Panc1 (cell line): ENCODE data around the gene PTGES3. TPM values are rescaled to one million over a fixed set of nuclear protein-coding genes. Genes with fewer than 3 reads are reported as not detected.
"Not testable (repeated sequence)": the region's sequence is repeated elsewhere in the genome, so short reads cannot be mapped to it uniquely, and the experiment has no call there.

Experiments used
- ATAC-seq: fragments of 200-7000 bp; cut with Tn5 transposase; 2 replicates; pipeline ENCODE4 v1.9.1; 2020; ENCODE audit warnings: mild to moderate bottlenecking, moderate library complexity
- BruUV-seq: library from RNA; stranded (reverse); fragments of 400-500 nt; replicated peaks from 2 replicates; lab custom pipeline; 2021; lab: Mats Ljungman, UMichigan
- CTCF ChIA-PET: fragments of 300-600 bp; sonication (Branson Sonifier 250); formaldehyde crosslinking; loops from one replicate; lab custom pipeline; 2022; ENCODE audit warnings: antibody characterized with exemption; lab: Charles Lee
- POLR2A ChIA-PET: fragments of 300-600 bp; sonication (Branson Sonifier 250); formaldehyde crosslinking; loops from one replicate; lab custom pipeline; 2022; ENCODE audit warnings: antibody characterized with exemption; lab: Charles Lee
- DNase-seq: peaks from one replicate; pipeline ENCODE4 v3.0.0-alpha.2; 2010; ENCODE audit warnings: low read depth, low spot score
- H3K27ac ChIP-seq: 2 replicates; pipeline ENCODE4 v1.5.1; 2011; ENCODE audit warnings: mild to moderate bottlenecking, low read length, inconsistent platforms
- H3K27me3 ChIP-seq: fragments of 200-500 bp; sonication (Bioruptor generic); 2 replicates; pipeline ENCODE4 v1.6.0; 2014; ENCODE audit warnings: low read length, inconsistent platforms; ENCODE audit not compliant: control insufficient read depth, insufficient read depth
- H3K36me3 ChIP-seq: fragments of 200-500 bp; sonication (Bioruptor generic); 2 replicates; pipeline ENCODE4 v1.5.1; 2014; ENCODE audit warnings: inconsistent platforms, mild to moderate bottlenecking, low read length, moderate library complexity; ENCODE audit not compliant: control insufficient read depth, insufficient read depth
- H3K4me1 ChIP-seq: 2 replicates; pipeline ENCODE4 v1.5.1; 2011; ENCODE audit warnings: inconsistent platforms, mild to moderate bottlenecking, low read length, moderate library complexity; ENCODE audit not compliant: control insufficient read depth, insufficient read depth
- H3K4me3 ChIP-seq, 2 experiments: 2 replicates each; pipeline ENCODE4 v1.5.1; 2011 to 2012; ENCODE audit warnings: low read depth in 2 of 2, low read length in 2 of 2, mild to moderate bottlenecking in 2 of 2, inconsistent platforms in 1 of 2, moderate library complexity in 1 of 2
- H3K9me3 ChIP-seq: fragments of 200-500 bp; sonication (Bioruptor generic); 2 replicates; pipeline ENCODE4 v1.5.1; 2014; ENCODE audit warnings: low read depth, mild to moderate bottlenecking, inconsistent platforms, low read length, moderate library complexity; ENCODE audit not compliant: control insufficient read depth, insufficient read depth
- POLR2AphosphoS5 ChIP-seq: IDR thresholded peaks from 2 replicates; pipeline ENCODE4 v1.6.1; 2012; ENCODE audit warnings: mild to moderate bottlenecking, low read depth, low read length, moderate library complexity
- SIN3A ChIP-seq: IDR thresholded peaks from 2 replicates; pipeline ENCODE4 v1.6.1; 2012; ENCODE audit warnings: low read depth, mild to moderate bottlenecking, low read length, moderate library complexity, borderline replicate concordance; ENCODE audit not compliant: insufficient read depth
- TCF7L2 ChIP-seq: IDR thresholded peaks from 2 replicates; pipeline ENCODE4 v1.6.1; 2011; ENCODE audit warnings: mild to moderate bottlenecking, low read depth, low read length, inconsistent platforms
- in situ Hi-C: cut with HindIII; loops from 2 replicates; pipeline ENCODE4 v1.10.0; 2016; ENCODE audit warnings: low sequenced_read_pairs, low pct_unique_long_range_greater_than_20kb
- intact Hi-C: fragments of 100-400 bp; cut with micrococcal nuclease; formaldehyde crosslinking; loops from one replicate; pipeline ENCODE4 v1.10.0; 2022; ENCODE audit not compliant: unreplicated experiment
- total RNA-seq: library from RNA; stranded (reverse); gene quantifications from one replicate; pipeline ENCODE4 v1.2.1, GENCODE V29; 2021; ENCODE audit not compliant: unreplicated experiment
- TF ChIP-seq, protein P1 (sequence below), 2 experiments: IDR thresholded peaks; 2 replicates each; pipeline ENCODE4 v1.6.1; 2011 to 2012; ENCODE audit warnings: low read depth in 2 of 2, control low read depth in 1 of 2, low read length in 1 of 2, mild to moderate bottlenecking in 1 of 2, moderate library complexity in 1 of 2; ENCODE audit not compliant: insufficient read depth in 1 of 2
- TF ChIP-seq, protein P2 (sequence below): fragments of 450-650 bp; IDR thresholded peaks from 2 replicates; pipeline ENCODE4 v1.5.1; 2017; ENCODE audit warnings: mild to moderate bottlenecking

Gene PTGES3
- total RNA-seq, 1 experiment from 2014 or later = 339 TPM

DNA sequence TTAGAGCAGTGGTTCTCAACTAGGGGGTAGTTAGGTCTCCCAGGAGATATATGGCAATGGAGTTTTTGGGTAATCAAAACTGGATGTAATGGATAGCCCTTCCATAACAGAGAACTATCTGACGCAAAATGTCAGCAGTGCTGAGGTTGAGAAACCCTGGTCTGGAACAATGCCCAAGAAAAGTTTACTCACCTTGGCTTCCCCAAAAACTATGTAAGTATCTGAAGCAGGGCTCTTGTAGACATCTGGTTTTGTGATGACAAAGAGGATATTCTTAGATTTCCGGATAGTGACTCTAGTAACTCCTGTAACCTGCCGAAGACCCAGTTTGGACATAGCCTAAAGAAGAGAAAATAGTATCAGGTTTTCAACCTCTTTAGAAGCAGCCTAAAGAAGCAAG lies 25.3 kb upstream of the PTGES3 start:
- TF ChIP-seq POLR2AphosphoS5 = no peak
- TF ChIP-seq, protein P1, sequence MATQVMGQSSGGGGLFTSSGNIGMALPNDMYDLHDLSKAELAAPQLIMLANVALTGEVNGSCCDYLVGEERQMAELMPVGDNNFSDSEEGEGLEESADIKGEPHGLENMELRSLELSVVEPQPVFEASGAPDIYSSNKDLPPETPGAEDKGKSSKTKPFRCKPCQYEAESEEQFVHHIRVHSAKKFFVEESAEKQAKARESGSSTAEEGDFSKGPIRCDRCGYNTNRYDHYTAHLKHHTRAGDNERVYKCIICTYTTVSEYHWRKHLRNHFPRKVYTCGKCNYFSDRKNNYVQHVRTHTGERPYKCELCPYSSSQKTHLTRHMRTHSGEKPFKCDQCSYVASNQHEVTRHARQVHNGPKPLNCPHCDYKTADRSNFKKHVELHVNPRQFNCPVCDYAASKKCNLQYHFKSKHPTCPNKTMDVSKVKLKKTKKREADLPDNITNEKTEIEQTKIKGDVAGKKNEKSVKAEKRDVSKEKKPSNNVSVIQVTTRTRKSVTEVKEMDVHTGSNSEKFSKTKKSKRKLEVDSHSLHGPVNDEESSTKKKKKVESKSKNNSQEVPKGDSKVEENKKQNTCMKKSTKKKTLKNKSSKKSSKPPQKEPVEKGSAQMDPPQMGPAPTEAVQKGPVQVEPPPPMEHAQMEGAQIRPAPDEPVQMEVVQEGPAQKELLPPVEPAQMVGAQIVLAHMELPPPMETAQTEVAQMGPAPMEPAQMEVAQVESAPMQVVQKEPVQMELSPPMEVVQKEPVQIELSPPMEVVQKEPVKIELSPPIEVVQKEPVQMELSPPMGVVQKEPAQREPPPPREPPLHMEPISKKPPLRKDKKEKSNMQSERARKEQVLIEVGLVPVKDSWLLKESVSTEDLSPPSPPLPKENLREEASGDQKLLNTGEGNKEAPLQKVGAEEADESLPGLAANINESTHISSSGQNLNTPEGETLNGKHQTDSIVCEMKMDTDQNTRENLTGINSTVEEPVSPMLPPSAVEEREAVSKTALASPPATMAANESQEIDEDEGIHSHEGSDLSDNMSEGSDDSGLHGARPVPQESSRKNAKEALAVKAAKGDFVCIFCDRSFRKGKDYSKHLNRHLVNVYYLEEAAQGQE (IDR thresholded peaks at IDR 0.05; ENCODE audit: insufficient read depth in 1 of 2, low read depth in 2 of 2, low read length in 1 of 2) = no peak
- no peak for TF ChIP-seq TCF7L2
- TF ChIP-seq, protein P2, sequence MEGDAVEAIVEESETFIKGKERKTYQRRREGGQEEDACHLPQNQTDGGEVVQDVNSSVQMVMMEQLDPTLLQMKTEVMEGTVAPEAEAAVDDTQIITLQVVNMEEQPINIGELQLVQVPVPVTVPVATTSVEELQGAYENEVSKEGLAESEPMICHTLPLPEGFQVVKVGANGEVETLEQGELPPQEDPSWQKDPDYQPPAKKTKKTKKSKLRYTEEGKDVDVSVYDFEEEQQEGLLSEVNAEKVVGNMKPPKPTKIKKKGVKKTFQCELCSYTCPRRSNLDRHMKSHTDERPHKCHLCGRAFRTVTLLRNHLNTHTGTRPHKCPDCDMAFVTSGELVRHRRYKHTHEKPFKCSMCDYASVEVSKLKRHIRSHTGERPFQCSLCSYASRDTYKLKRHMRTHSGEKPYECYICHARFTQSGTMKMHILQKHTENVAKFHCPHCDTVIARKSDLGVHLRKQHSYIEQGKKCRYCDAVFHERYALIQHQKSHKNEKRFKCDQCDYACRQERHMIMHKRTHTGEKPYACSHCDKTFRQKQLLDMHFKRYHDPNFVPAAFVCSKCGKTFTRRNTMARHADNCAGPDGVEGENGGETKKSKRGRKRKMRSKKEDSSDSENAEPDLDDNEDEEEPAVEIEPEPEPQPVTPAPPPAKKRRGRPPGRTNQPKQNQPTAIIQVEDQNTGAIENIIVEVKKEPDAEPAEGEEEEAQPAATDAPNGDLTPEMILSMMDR = no peak
- TF ChIP-seq SIN3A = no peak
- H3K27me3 ChIP-seq = no peaks in the 10 kb centered on the region
- ATAC-seq (no peak), DNase-seq (no peak)
- BruUV-seq = no TSS peak
- in situ Hi-C loops = no loop called here
- peaks cover 32% of the 10 kb centered on the region for H3K36me3 ChIP-seq
- peaks cover 9% of the 10 kb centered on the region; the same call in 1 of the 2 replicates for H3K4me1 ChIP-seq
- H3K4me3 ChIP-seq = no peak overlapping the region
- H3K27ac ChIP-seq = no peak overlapping the region
- intact Hi-C loops = no loop called here
- POLR2A ChIA-PET = no interaction called here
- H3K9me3 ChIP-seq = no peaks in the 10 kb centered on the region
- CTCF ChIA-PET = no interaction called here

DNA sequence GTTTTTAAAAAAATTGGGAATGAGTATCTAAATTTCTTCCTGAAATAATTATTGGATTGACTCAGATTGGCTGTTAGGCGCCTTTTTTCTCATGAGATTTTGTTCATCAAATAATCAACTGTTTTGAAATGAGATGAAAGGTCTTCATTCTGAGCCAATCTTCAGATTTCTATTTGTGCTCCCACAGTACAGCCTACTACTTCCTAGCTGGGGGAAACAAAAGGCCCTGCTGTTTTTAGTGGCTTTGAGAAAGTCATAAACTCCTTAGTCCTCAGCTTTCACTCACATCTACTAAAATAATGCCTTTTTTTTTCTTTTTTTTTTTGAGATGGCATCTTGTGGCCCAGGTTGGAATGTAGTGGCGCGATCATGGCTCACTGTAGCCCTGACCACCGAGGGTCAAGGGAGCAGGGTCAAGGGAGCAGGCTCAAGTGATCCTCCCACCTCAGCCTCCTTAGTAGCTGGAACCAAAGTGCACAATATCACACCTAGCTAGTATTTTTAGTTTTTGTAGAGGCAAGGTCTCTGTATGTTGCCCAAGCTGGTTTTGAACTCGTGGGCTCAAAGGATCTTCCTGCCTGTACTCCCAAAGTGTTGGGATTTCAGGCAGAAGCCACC lies 21.8 kb upstream of the PTGES3 start:
- TF ChIP-seq, protein P1 (IDR thresholded peaks at IDR 0.05; ENCODE audit: insufficient read depth in 1 of 2, low read depth in 2 of 2, low read length in 1 of 2) = no peak
- TF ChIP-seq TCF7L2 (no peak), POLR2AphosphoS5 (no peak), SIN3A (no peak)
- TF ChIP-seq, protein P2 = no peak
- in situ Hi-C loops = no loop called here
- 0 out of 2 replicates have a peak, but pooled peaks have one; percentile 40 for ATAC-seq
- no peak overlapping the region for H3K4me3 ChIP-seq
- DNase-seq = no peak
- H3K27me3 ChIP-seq = no peaks in the 10 kb centered on the region
- no peaks in the 10 kb centered on the region for H3K4me1 ChIP-seq
- no TSS peak for BruUV-seq
- intact Hi-C loops = no loop called here
- POLR2A ChIA-PET = interaction anchor here (0.6 kb wide), 1 partner anchor 95 kb away, joined by 11 read pairs; no protein-coding TSS in a partner anchor
- CTCF ChIA-PET = interaction anchor here (0.7 kb wide), 1 partner anchor 9 kb away, joined by 8 read pairs; no protein-coding TSS in a partner anchor
- H3K36me3 ChIP-seq = peaks cover 23% of the 10 kb centered on the region
- no peak overlapping the region for H3K27ac ChIP-seq
- no peaks in the 10 kb centered on the region for H3K9me3 ChIP-seq

DNA sequence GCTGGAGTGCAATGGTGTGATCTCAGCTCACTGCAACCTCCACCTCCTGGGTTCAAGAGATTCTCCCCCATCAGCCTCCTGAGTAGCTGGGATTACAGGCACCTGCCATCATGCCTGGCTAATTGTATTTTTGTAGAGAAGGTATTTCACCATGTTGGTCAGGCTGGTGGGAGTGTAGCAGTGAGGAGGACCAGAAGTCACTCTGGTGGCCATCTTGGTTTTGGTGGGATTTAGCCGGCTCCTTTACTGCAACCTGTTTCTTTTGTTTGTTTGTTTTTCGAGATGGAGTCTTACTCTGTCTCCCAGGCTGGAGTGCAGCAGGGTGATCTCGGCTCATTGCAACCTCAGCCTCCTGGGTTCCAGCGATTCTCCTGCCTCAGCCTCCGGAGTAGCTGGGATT lies 16.4 kb upstream of the PTGES3 start:
- H3K9me3 ChIP-seq, POLR2A ChIA-PET, CTCF ChIA-PET, intact Hi-C loops, ATAC-seq, H3K4me1 ChIP-seq, BruUV-seq, H3K27ac ChIP-seq, H3K36me3 ChIP-seq, DNase-seq, H3K4me3 ChIP-seq, in situ Hi-C loops, H3K27me3 ChIP-seq: not testable (repeated sequence)
